Measurements from ENCODE around the gene TMEM222. TPM values are rescaled to one million over a fixed set of nuclear protein-coding genes. Genes with fewer than 3 reads are reported as not detected.

The TMEM222 gene
- total RNA-seq, 1 experiment from 2014 or later, result 55.5 TPM

- ChIA-PET POLR2A (ENCODE audit: low non-redundant PET) (no interaction called here), CTCF (no interaction called here)
- no peak overlapping the region for H3K27ac ChIP-seq (ENCODE audit: low read depth, low read length, poor library complexity, severe bottlenecking)
- no peaks in the 10 kb centered on the region for H3K27me3 ChIP-seq (replicated peaks; ENCODE audit: insufficient read depth, low read depth, low read length, poor library complexity)
- no peak for TF ChIP-seq CTCF (conservative IDR thresholded peaks at IDR 0.05; ENCODE audit: low read depth, low read length)
- TF ChIP-seq EZH2 (IDR thresholded peaks at IDR 0.05; ENCODE audit: borderline replicate concordance, low read depth, low read length, poor library complexity, severe bottlenecking), result no peak
- H3K4me3 ChIP-seq (ENCODE audit: low read depth, low read length, poor library complexity, severe bottlenecking), result peak overlapping the region; percentile 59
- no peaks in the 10 kb centered on the region for H3K36me3 ChIP-seq (ENCODE audit: insufficient read depth, low read length, poor library complexity, severe bottlenecking)
- no peak for DNase-seq (ENCODE audit: low spot score)
- H3K4me1 ChIP-seq (ENCODE audit: insufficient read depth, low read length, poor library complexity, severe bottlenecking), result peaks cover 10% of the 10 kb centered on the region
- no peaks in the 10 kb centered on the region for H3K9me3 ChIP-seq (ENCODE audit: low read depth, low read length, poor library complexity, severe bottlenecking)
- intact Hi-C loops (cut with micrococcal nuclease; ENCODE audit: unreplicated experiment), result no loop called here
- BruUV-seq (replicated peaks), result no TSS peak
Measured at GRCh38 chr1:27367160-27367650, 45.2 kb downstream of the TMEM222 start.

- ChIA-PET CTCF (interaction anchor here (0.8 kb wide), 1 partner anchor 69 kb away, joined by 3 read pairs; no protein-coding TSS in a partner anchor), POLR2A (ENCODE audit: low non-redundant PET) (no interaction called here)
- Histone ChIP-seq H3K9me3 (ENCODE audit: low read depth, low read length, poor library complexity, severe bottlenecking) (no peaks in the 10 kb centered on the region), H3K27ac (ENCODE audit: low read depth, low read length, poor library complexity, severe bottlenecking) (no peak overlapping the region), H3K4me1 (ENCODE audit: insufficient read depth, low read length, poor library complexity, severe bottlenecking) (peaks cover 10% of the 10 kb centered on the region), H3K27me3 (replicated peaks; ENCODE audit: insufficient read depth, low read depth, low read length, poor library complexity) (no peaks in the 10 kb centered on the region), H3K4me3 (ENCODE audit: low read depth, low read length, poor library complexity, severe bottlenecking) (no peak overlapping the region), H3K36me3 (ENCODE audit: insufficient read depth, low read length, poor library complexity, severe bottlenecking) (no peaks in the 10 kb centered on the region)
- intact Hi-C loops (cut with micrococcal nuclease; ENCODE audit: unreplicated experiment), result no loop called here
- BruUV-seq (replicated peaks), result no TSS peak
- TF ChIP-seq CTCF (conservative IDR thresholded peaks at IDR 0.05; ENCODE audit: low read depth, low read length) (peak; percentile 35; the same call in 1 of the 2 replicates), EZH2 (IDR thresholded peaks at IDR 0.05; ENCODE audit: borderline replicate concordance, low read depth, low read length, poor library complexity, severe bottlenecking) (no peak)
- DNase-seq (ENCODE audit: low spot score), result no peak
Measured at GRCh38 chr1:27368869-27369582, 47.1 kb downstream of the TMEM222 start.

GRCh38 chr1:27372022-27372807, 50.3 kb downstream of the TMEM222 start:
- Histone ChIP-seq H3K36me3 (ENCODE audit: insufficient read depth, low read length, poor library complexity, severe bottlenecking) (no peaks in the 10 kb centered on the region), H3K27ac (ENCODE audit: low read depth, low read length, poor library complexity, severe bottlenecking) (no peak overlapping the region), H3K27me3 (replicated peaks; ENCODE audit: insufficient read depth, low read depth, low read length, poor library complexity) (no peaks in the 10 kb centered on the region), H3K4me1 (ENCODE audit: insufficient read depth, low read length, poor library complexity, severe bottlenecking) (no peaks in the 10 kb centered on the region), H3K9me3 (ENCODE audit: low read depth, low read length, poor library complexity, severe bottlenecking) (no peaks in the 10 kb centered on the region), H3K4me3 (ENCODE audit: low read depth, low read length, poor library complexity, severe bottlenecking) (no peak overlapping the region)
- ChIA-PET POLR2A (ENCODE audit: low non-redundant PET) (no interaction called here), CTCF (interaction anchor here (0.7 kb wide), 2 partner anchors 16 to 65 kb away, joined by 8 to 12 read pairs; no protein-coding TSS in a partner anchor)
- no peak for DNase-seq (ENCODE audit: low spot score)
- TF ChIP-seq EZH2 (IDR thresholded peaks at IDR 0.05; ENCODE audit: borderline replicate concordance, low read depth, low read length, poor library complexity, severe bottlenecking), result no peak
- TF ChIP-seq CTCF (conservative IDR thresholded peaks at IDR 0.05; ENCODE audit: low read depth, low read length), result no peak
- no TSS peak for BruUV-seq (replicated peaks)
- intact Hi-C loops (cut with micrococcal nuclease; ENCODE audit: unreplicated experiment), result no loop called here

Data from A673 (cell line).